ENCODE data around the gene CRKL.

- TF ChIP-seq CTCF (conservative IDR thresholded peaks at IDR 0.05; ENCODE audit: low read depth, low read length) = no peak
- no peak for TF ChIP-seq CEBPB (IDR thresholded peaks at IDR 0.05; ENCODE audit: low read depth, low read length)
- TF ChIP-seq MXI1 (IDR thresholded peaks at IDR 0.05; ENCODE audit: borderline replicate concordance, low read depth, low read length) = no peak
- TF ChIP-seq POLR2A (IDR thresholded peaks at IDR 0.05; ENCODE audit: low read depth, low read length) = no peak
- no peak for TF ChIP-seq RFX5 (IDR thresholded peaks at IDR 0.05; ENCODE audit: low read depth, low read length)
- TF ChIP-seq MAFK (IDR thresholded peaks at IDR 0.05; ENCODE audit: low read depth, low read length) = no peak
- no peak for TF ChIP-seq SMC3 (IDR thresholded peaks at IDR 0.05; ENCODE audit: low read depth, low read length)
- TF ChIP-seq BHLHE40 (IDR thresholded peaks at IDR 0.05; ENCODE audit: low read depth, low read length) = no peak
- no peak for TF ChIP-seq NFE2L2 (IDR thresholded peaks at IDR 0.05; ENCODE audit: low read depth, low read length)
- TF ChIP-seq FOS (IDR thresholded peaks at IDR 0.05; ENCODE audit: low read depth, low read length) = no peak
- no peak for TF ChIP-seq USF2 (IDR thresholded peaks at IDR 0.05; ENCODE audit: low read depth, low read length)
- TF ChIP-seq RAD21 (IDR thresholded peaks at IDR 0.05; ENCODE audit: low read length) = no peak
Observed at GRCh38 chr22:20949698-20950183, 32.5 kb downstream of the CRKL start.

Data from IMR-90 (cell line).